HCT116 (cell line): ENCODE data around the gene HNF1B.

Source experiments
- ELF1 ChIP-seq: IDR thresholded peaks from 2 replicates; pipeline ENCODE4 v1.6.1; 2012; ENCODE audit warnings: low read depth, borderline replicate concordance
- EZH2 ChIP-seq: fragments of 200-600 bp; sonication (generic); IDR thresholded peaks from 2 replicates; pipeline ENCODE4 v1.6.1; 2017; ENCODE audit warnings: antibody characterized with exemption, mixed run types
- EZH2phosphoT487 ChIP-seq: fragments of 200-600 bp; IDR thresholded peaks from 2 replicates; pipeline ENCODE4 v1.6.1; 2018; ENCODE audit warnings: antibody characterized with exemption, borderline replicate concordance
- POLR2A ChIP-seq: IDR thresholded peaks from 2 replicates; pipeline ENCODE4 v1.7.0; 2011; ENCODE audit warnings: borderline replicate concordance; ENCODE audit not compliant: insufficient read depth, insufficient read length; ENCODE audit errors: extremely low read depth
- POLR2AphosphoS5 ChIP-seq: IDR thresholded peaks from 2 replicates; pipeline ENCODE4 v1.6.1; 2011; ENCODE audit warnings: mild to moderate bottlenecking, low read depth, low read length, moderate library complexity
- SRF ChIP-seq: IDR thresholded peaks from 2 replicates; pipeline ENCODE4 v1.6.1; 2012; ENCODE audit warnings: low read depth
- ZBTB33 ChIP-seq: IDR thresholded peaks from 2 replicates; pipeline ENCODE4 v1.6.1; 2011; ENCODE audit warnings: mild to moderate bottlenecking, low read length, moderate library complexity; ENCODE audit not compliant: insufficient replicate concordance; ENCODE audit errors: extremely low read depth
- TF ChIP-seq, protein P1 (sequence below), 3 experiments: fragments of 200-600 bp in 1 of 3; sonication (generic) in 1 of 3; IDR thresholded peaks in 2 of 3; conservative IDR thresholded peaks in 1 of 3; 2 replicates each; pipeline ENCODE4 v1.5.1; 2012 to 2017; ENCODE audit warnings: low read depth in 2 of 3, low read length in 2 of 3, antibody characterized with exemption in 1 of 3, borderline replicate concordance in 1 of 3, control low read depth in 1 of 3, mild to moderate bottlenecking in 1 of 3, mixed read lengths in 1 of 3, mixed run types in 1 of 3, moderate library complexity in 1 of 3; ENCODE audit not compliant: insufficient read depth in 1 of 3
- TF ChIP-seq, protein P2 (sequence below): IDR thresholded peaks from 2 replicates; pipeline ENCODE4 v1.6.1; 2012
- TF ChIP-seq, protein P3 (sequence below): IDR thresholded peaks from 2 replicates; pipeline ENCODE4 v1.6.1; 2012

DNA sequence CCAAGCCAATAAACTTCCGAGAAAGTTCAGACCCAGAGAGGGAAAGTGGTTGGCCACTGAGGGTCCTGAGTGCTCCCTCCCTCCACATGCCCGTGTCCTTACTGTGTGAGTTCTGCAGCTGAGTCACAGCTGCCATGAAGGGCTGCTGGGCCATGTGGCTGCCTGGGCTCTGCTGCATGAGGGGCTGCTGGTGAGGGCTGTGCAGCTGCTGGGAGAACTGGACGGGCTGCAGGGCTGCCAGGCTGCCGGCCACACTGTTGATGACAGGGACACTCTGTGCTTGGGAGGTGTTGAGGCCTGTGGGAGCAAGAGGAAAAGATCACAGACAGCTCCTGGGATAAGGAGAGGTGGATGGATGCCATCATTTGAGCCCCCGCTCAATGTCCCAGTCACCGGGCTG is 44.0 kb downstream of the HNF1B start:
- TF ChIP-seq, protein P1, sequence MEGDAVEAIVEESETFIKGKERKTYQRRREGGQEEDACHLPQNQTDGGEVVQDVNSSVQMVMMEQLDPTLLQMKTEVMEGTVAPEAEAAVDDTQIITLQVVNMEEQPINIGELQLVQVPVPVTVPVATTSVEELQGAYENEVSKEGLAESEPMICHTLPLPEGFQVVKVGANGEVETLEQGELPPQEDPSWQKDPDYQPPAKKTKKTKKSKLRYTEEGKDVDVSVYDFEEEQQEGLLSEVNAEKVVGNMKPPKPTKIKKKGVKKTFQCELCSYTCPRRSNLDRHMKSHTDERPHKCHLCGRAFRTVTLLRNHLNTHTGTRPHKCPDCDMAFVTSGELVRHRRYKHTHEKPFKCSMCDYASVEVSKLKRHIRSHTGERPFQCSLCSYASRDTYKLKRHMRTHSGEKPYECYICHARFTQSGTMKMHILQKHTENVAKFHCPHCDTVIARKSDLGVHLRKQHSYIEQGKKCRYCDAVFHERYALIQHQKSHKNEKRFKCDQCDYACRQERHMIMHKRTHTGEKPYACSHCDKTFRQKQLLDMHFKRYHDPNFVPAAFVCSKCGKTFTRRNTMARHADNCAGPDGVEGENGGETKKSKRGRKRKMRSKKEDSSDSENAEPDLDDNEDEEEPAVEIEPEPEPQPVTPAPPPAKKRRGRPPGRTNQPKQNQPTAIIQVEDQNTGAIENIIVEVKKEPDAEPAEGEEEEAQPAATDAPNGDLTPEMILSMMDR (IDR thresholded peaks at IDR 0.05 in 2 of 3, conservative IDR thresholded peaks at IDR 0.05 in 1 of 3; ENCODE audit: borderline replicate concordance in 1 of 3, insufficient read depth in 1 of 3, low read depth in 2 of 3, low read length in 2 of 3) = no peak
- no peak for TF ChIP-seq POLR2A
- TF ChIP-seq ZBTB33 = no peak
- no peak for TF ChIP-seq POLR2AphosphoS5
- no peak for TF ChIP-seq EZH2
- no peak for TF ChIP-seq EZH2phosphoT487
- TF ChIP-seq, protein P2, sequence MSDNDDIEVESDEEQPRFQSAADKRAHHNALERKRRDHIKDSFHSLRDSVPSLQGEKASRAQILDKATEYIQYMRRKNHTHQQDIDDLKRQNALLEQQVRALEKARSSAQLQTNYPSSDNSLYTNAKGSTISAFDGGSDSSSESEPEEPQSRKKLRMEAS = no peak
- TF ChIP-seq ELF1 = no peak
- TF ChIP-seq SRF = no peak
- TF ChIP-seq, protein P3, sequence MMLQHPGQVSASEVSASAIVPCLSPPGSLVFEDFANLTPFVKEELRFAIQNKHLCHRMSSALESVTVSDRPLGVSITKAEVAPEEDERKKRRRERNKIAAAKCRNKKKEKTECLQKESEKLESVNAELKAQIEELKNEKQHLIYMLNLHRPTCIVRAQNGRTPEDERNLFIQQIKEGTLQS = no peak
